ENCODE results near the gene SRGAP3. TPM values are rescaled to one million over a fixed set of nuclear protein-coding genes. Genes with fewer than 3 reads are reported as not detected.

SRGAP3 gene
- total RNA-seq, 2 experiments from 2014 or later = 2.8 to 3.2 TPM

DNA sequence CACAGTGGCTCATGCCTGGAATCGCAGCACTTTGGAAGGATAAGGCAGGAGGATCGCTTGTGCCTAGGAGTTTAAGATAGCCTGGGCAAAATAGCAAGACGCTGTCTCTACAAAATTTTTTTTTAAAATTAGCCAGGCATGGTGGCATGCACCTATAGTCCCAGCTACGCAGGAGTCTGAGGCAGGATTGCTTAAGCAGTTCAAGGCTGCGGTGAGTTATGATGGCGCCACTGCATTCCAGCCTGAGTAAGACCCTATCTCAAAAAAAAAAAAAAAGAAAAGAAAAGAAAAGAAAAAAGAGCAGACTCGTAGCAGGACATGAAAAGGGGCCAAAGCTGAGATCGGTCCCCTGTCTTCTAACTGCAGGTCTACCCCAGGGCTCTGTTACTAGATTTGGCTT lies 18.9 kb downstream of the SRGAP3 start:
- Mint-ChIP-seq H3K9me3 (ENCODE audit: low read depth) (no peaks in the 10 kb centered on the region), H3K36me3 (no peaks in the 10 kb centered on the region), H3K27ac (no peak overlapping the region), H3K4me3 (no peak overlapping the region), H3K27me3 (peaks cover 51% of the 10 kb centered on the region), H3K4me1 (peaks cover 4% of the 10 kb centered on the region)
- CTCF ChIA-PET = no interaction called here
- ATAC-seq (no peak), DNase-seq (no peak)

DNA sequence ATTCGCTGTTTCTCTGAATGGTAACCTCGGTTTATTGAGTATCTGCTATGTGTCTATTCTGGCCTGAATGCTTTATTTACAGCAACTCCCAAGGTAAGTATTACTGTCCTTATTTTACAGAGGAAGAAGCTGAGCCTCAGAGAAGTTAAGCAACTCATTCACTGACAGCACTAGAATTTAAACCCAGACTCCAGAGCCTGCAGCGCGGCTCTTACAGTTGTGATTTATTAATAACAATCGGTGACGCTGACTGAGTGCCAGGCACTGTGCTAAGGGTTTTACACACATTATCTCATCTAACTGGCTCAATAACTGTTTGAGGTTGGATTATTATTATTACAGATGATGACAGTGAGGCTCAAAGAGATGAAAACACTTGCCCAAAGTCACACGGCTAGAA lies 19.6 kb downstream of the SRGAP3 start:
- Mint-ChIP-seq H3K9me3 (ENCODE audit: low read depth) (no peaks in the 10 kb centered on the region), H3K27me3 (peaks cover 48% of the 10 kb centered on the region), H3K36me3 (no peaks in the 10 kb centered on the region), H3K4me3 (no peak overlapping the region), H3K27ac (no peak overlapping the region), H3K4me1 (peaks cover 8% of the 10 kb centered on the region)
- ATAC-seq (no peak), DNase-seq (no peak)
- CTCF ChIA-PET = no interaction called here

DNA sequence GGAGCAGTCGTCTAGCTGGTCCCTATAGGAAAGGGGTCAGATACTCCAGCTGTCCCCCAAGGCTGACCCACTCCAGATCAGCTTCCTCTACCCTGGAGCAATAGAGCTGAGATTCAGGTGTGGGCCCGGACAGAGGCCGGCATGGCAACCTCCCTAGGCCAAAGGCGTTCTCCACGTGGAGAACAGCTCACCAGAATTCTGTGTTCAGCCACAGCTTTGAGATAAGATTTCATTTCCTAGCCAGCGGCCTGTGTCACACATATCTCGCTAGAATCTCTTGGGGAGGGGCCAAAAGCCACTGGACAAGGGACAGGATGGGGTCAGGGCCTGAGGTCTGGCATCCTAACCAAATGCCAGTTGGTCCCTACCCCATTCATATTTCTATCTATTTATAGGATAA lies 20.1 kb downstream of the SRGAP3 start:
- Mint-ChIP-seq H3K36me3 (no peaks in the 10 kb centered on the region), H3K4me3 (no peak overlapping the region), H3K4me1 (peaks cover 14% of the 10 kb centered on the region), H3K27me3 (peaks cover 47% of the 10 kb centered on the region), H3K9me3 (ENCODE audit: low read depth) (no peaks in the 10 kb centered on the region), H3K27ac (no peak overlapping the region)
- CTCF ChIA-PET = no interaction called here
- ATAC-seq (no peak), DNase-seq (no peak)

DNA sequence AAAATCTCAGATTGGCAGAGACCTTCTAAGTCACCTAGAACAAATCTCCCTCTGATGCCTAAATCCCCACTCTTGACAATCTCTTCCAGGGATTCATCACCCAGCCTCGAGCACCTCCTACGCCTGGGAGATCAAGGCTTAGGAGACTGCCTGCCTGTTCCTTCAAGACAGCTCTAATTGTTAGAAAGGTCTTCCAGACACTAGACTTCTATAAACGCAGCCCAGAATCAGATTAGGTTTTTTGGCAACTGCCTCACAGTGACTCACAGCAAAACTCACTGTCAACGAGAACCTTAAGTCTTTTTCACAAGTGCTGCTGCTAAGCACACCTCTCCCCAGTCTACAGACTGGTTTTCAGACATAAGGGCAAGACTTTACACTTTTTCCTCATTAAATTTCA lies 23.1 kb downstream of the SRGAP3 start:
- Mint-ChIP-seq H3K9me3 (ENCODE audit: low read depth) (no peaks in the 10 kb centered on the region), H3K4me3 (no peak overlapping the region), H3K27ac (no peak overlapping the region), H3K27me3 (peaks cover 35% of the 10 kb centered on the region), H3K36me3 (no peaks in the 10 kb centered on the region), H3K4me1 (peaks cover 39% of the 10 kb centered on the region)
- DNase-seq (no peak), ATAC-seq (no peak)
- CTCF ChIA-PET = interaction anchor here (1.4 kb wide), 1 partner anchor 23 kb away, joined by 4 read pairs; the partner anchor contains the start of gene SRGAP3

DNA sequence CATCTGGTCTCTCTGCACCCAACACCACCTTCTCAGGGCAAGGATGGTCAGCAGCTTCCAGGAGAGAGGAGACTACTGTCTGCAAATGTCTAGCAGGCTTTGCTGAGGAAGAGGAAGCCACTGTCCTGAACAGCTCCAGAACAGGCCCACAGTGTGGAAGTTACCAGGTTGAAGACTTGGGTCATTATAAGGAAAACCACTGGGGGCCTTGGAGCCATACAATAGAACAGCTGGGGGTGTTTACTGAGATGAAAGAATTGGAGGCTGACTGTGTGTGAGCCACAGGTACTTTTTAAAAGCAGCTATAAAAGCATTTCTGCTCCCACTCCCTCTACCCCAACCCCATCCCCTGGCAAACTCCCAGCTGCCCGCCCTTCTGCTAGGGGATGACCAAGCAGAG lies 24.2 kb downstream of the SRGAP3 start:
- ATAC-seq = no peak
- no peaks in the 10 kb centered on the region for H3K36me3 Mint-ChIP-seq
- DNase-seq = no peak
- H3K9me3 Mint-ChIP-seq (ENCODE audit: low read depth) = no peaks in the 10 kb centered on the region
- CTCF ChIA-PET = interaction anchor here (0.8 to 1.5 kb wide), 2 partner anchors 13 to 78 kb away, joined by 3 to 5 read pairs; no protein-coding TSS in a partner anchor
- peaks cover 39% of the 10 kb centered on the region for H3K4me1 Mint-ChIP-seq
- H3K27ac Mint-ChIP-seq = no peak overlapping the region
- no peak overlapping the region for H3K4me3 Mint-ChIP-seq
- peaks cover 34% of the 10 kb centered on the region for H3K27me3 Mint-ChIP-seq

DNA sequence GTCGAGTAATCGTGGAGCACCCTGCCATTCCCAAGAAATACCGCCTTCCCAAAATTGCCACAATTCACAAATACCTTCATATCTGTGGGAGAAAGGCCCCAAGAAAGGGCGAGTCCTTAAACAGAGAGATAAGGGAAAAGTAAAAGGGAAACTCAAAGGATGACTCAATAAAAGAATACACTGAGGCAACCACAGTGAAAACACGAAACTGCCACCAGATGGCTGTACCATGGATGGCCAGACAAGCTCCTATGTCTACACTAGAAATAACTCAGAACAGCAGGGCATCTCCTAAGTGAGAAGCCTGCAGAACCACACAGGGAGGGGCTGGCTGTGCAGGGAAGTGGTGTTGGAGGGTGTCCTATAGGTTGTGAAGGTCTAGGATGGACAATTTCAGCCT lies 25.0 kb downstream of the SRGAP3 start:
- peak; percentile 93 for ATAC-seq
- peaks cover 37% of the 10 kb centered on the region for H3K27me3 Mint-ChIP-seq
- H3K27ac Mint-ChIP-seq = peak overlapping the region; percentile 12

DNA sequence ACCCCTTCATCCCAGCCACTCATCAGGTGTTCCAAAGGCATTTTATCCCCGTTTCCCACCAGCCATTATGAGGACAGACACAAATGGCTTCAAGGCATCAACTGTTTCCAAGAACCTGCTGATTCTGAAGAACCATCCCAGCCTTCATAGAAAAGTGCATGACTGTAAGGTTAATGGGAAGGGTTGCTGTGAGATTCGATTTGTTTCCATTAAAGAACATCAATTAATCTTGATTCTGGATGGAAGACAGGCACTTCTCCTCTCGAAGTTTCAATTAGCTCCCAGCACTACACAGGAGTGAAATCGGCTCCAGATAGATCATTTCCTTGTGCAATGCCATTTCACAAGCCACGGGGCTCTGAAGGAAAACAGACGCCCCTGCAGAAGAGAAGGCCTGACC lies 25.8 kb downstream of the SRGAP3 start:
- Mint-ChIP-seq H3K27me3 (peaks cover 39% of the 10 kb centered on the region), H3K36me3 (no peaks in the 10 kb centered on the region), H3K4me1 (peaks cover 39% of the 10 kb centered on the region), H3K27ac (no peak overlapping the region), H3K4me3 (no peak overlapping the region), H3K9me3 (ENCODE audit: low read depth) (no peaks in the 10 kb centered on the region)
- ATAC-seq (no peak), DNase-seq (no peak)
- CTCF ChIA-PET = no interaction called here

More for the DNA sequence above, 25.0 kb downstream of the SRGAP3 start:
- CTCF ChIA-PET = interaction anchor here (1.0 to 1.5 kb wide), 2 partner anchors 10 to 79 kb away, joined by 3 to 5 read pairs; no protein-coding TSS in a partner anchor
- Mint-ChIP-seq H3K4me3 (no peak overlapping the region), H3K4me1 (peaks cover 39% of the 10 kb centered on the region), H3K36me3 (no peaks in the 10 kb centered on the region), H3K9me3 (ENCODE audit: low read depth) (no peaks in the 10 kb centered on the region)
- peak; percentile 73 for DNase-seq

DNA sequence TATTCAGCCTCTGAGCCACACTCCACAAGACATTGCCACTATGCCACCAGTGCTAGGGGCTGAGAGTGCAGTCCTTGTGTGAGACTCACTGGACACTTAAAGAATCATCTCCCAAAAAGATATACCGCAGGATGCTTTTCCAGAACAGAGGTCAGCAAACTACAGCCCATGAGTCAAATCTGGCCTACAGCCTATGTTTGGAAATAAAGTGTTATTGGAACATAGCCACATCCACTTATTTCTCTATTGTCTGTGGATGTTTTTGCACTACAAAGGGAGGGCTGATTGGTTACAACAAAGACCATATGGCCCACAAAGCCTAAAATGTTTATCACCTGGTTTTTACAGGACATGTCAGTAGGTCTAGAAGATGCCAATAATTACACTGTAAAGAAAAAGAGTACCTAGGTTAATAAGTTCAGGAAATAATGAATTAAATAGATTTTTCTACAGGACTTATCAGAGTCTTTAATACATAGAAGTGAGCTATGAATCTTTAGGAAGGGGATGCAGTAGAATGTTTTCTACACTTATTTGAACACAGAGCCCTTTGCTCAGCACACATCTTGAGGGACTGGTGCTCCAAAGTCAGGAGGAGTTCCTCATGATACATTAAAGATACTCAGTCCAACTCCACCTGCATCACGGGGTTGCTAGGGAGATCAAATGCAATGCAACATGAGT lies 26.3 kb downstream of the SRGAP3 start:
- no peak for DNase-seq
- ATAC-seq = no peak
- no peaks in the 10 kb centered on the region for H3K36me3 Mint-ChIP-seq
- H3K4me3 Mint-ChIP-seq = no peak overlapping the region
- peaks cover 39% of the 10 kb centered on the region for H3K4me1 Mint-ChIP-seq
- no peaks in the 10 kb centered on the region for H3K9me3 Mint-ChIP-seq (ENCODE audit: low read depth)
- CTCF ChIA-PET = no interaction called here
- H3K27ac Mint-ChIP-seq = no peak overlapping the region
- H3K27me3 Mint-ChIP-seq = peaks cover 39% of the 10 kb centered on the region

DNA sequence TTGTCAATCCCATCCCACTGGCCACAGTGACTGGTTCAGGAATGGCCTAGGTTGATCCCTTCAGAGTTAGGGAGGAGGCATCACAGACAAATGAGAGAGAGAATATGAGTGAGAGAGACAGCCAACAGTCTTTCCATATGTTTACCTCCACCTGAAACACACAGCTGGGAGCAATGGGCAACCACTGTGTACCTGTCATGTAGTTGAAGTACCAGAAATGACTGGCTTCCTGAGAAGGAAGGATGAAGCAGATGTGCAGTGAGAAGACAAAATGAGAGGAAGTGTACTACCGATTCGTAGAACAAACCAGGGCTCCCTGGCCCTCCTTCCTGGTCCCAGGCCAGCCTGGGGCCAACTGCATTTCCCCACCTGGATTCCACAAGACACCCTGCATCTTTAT lies 27.4 kb downstream of the SRGAP3 start:
- Mint-ChIP-seq H3K4me3 (no peak overlapping the region), H3K36me3 (no peaks in the 10 kb centered on the region), H3K9me3 (ENCODE audit: low read depth) (no peaks in the 10 kb centered on the region), H3K27me3 (peaks cover 31% of the 10 kb centered on the region), H3K4me1 (peaks cover 34% of the 10 kb centered on the region), H3K27ac (no peak overlapping the region)
- DNase-seq (no peak), ATAC-seq (no peak)
- CTCF ChIA-PET = no interaction called here

DNA sequence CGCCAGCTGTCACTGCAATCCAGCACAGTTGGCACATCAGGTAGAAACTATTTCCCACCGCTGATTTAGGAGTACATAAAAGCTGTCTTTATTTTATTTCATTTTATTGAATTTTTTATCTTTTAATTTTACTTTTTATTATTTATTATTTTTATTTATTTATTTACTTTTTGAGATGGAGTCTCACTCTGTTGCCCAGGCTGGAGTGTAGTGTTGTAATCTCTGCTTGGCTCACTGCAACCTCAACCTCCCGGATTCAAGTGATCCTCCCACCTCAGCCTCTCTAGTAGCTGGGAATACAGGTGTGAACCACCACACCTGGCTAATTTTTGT lies 31.0 kb downstream of the SRGAP3 start:
- H3K4me3 Mint-ChIP-seq = no peak overlapping the region
- no peak overlapping the region for H3K27ac Mint-ChIP-seq
- peaks cover 18% of the 10 kb centered on the region for H3K4me1 Mint-ChIP-seq
- DNase-seq = no peak
- H3K9me3 Mint-ChIP-seq (ENCODE audit: low read depth) = no peaks in the 10 kb centered on the region
- H3K36me3 Mint-ChIP-seq = no peaks in the 10 kb centered on the region
- CTCF ChIA-PET = no interaction called here
- peaks cover 24% of the 10 kb centered on the region for H3K27me3 Mint-ChIP-seq
- no peak for ATAC-seq

DNA sequence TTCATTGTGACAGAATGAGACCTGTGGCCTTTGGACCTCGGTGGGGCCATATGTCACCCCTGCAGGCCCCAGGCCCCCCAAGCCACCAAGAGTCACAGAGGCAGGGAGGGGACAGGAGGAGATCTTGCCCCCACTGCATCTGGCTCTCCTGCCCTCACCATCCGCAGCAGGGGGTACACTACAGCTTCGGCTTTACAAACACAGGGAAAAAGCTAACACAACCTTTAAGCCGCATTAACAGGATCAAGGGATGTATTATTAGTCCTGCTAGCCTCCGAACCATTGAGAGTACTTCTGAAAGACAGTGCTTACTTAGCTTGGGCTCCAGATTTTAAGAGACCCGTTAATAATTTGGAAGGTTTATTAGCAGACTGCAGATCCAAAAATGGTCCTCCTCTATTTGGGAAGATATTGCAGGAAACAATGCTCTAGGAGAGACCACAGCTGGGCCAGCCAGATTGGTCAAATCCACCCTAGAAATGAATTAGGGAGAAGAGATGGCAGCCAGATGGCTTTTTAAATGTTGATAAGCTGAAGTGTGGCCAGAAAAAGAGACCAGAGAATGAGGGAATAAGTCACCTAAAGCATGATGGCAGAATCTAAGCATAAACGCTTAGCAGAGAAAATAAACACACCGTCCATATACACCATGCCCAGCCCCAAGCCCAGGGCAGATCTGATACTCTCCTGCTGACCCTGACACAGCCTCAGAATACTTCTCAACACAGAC lies 31.5 kb downstream of the SRGAP3 start:
- H3K4me1 Mint-ChIP-seq = peaks cover 18% of the 10 kb centered on the region
- CTCF ChIA-PET = no interaction called here
- ATAC-seq (no peak), DNase-seq (no peak)
- no peaks in the 10 kb centered on the region for H3K36me3 Mint-ChIP-seq
- H3K9me3 Mint-ChIP-seq (ENCODE audit: low read depth) = no peaks in the 10 kb centered on the region
- H3K4me3 Mint-ChIP-seq = no peak overlapping the region
- H3K27me3 Mint-ChIP-seq = peaks cover 22% of the 10 kb centered on the region
- H3K27ac Mint-ChIP-seq = no peak overlapping the region

DNA sequence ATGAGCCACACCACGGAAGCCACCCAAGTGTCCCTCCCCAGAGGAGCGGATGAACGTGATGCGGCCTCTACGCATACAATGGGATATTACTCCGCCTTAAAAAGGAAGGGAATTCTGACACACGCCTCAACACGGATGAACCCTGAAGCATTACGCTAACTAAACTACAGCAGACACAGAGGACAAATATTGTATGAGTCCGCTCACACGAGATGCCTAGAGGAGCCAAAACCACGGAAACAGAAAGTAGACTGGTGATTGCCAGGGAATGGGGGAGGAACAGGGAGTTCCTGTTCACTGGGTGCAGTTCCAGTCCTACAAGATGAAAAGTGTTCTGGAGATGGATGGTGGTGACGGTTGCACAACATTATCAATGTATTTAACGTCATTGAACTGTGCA lies 32.7 kb downstream of the SRGAP3 start:
- Mint-ChIP-seq H3K27ac (no peak overlapping the region), H3K36me3 (no peaks in the 10 kb centered on the region), H3K4me1 (peaks cover 7% of the 10 kb centered on the region), H3K27me3 (peaks cover 17% of the 10 kb centered on the region), H3K9me3 (ENCODE audit: low read depth) (no peaks in the 10 kb centered on the region), H3K4me3 (no peak overlapping the region)
- DNase-seq (no peak), ATAC-seq (no peak)
- CTCF ChIA-PET = no interaction called here

DNA sequence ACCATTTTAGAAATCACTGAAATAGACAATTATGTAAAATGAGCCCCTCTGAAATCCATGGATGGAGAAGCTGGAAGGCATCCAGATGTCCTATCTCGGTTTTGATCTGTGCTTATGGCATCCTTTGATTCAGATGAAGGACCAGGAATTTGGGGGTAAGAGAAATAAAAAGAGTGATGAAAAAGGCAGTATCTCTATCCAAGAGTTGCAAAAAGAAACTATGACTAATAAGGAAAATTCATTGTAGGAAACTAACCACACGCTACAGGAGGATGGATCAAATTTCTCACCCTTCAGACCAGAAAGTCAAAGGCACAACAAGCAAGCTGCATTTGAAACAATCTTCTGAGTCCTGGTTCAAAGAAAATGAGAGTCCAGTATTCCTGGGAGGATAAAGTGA lies 34.8 kb downstream of the SRGAP3 start:
- Mint-ChIP-seq H3K4me1 (peaks cover 4% of the 10 kb centered on the region), H3K4me3 (no peak overlapping the region), H3K27me3 (peaks cover 10% of the 10 kb centered on the region), H3K36me3 (no peaks in the 10 kb centered on the region), H3K9me3 (ENCODE audit: low read depth) (no peaks in the 10 kb centered on the region), H3K27ac (no peak overlapping the region)
- DNase-seq (no peak), ATAC-seq (no peak)
- CTCF ChIA-PET = interaction anchor here (0.8 kb wide), 1 partner anchor 10 kb away, joined by 3 read pairs; no protein-coding TSS in a partner anchor

DNA sequence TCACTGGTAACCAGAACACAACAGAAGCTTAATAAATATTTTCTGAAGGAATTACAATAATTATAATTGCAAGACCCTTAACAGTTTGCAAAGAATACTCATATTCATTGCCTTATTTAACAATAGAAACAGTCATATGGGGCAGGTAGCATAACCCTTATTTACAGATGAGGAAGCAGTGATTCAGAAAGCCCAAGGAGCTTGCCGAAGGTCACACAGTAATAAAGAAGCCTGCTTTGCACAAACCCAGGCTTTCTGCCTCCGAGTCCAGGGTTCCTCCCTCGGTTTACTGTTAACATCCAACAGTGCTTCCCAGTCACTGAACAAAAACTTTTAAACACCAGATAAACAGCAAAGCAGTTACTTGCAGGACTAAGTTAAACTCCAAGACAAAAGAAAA lies 35.3 kb downstream of the SRGAP3 start:
- peaks cover 4% of the 10 kb centered on the region for H3K4me1 Mint-ChIP-seq
- ATAC-seq = no peak
- no peak overlapping the region for H3K4me3 Mint-ChIP-seq
- peaks cover 9% of the 10 kb centered on the region for H3K27me3 Mint-ChIP-seq
- DNase-seq = no peak
- no peaks in the 10 kb centered on the region for H3K9me3 Mint-ChIP-seq (ENCODE audit: low read depth)
- no peaks in the 10 kb centered on the region for H3K36me3 Mint-ChIP-seq
- H3K27ac Mint-ChIP-seq = no peak overlapping the region
- CTCF ChIA-PET = interaction anchor here (0.8 kb wide), 1 partner anchor 10 kb away, joined by 3 read pairs; no protein-coding TSS in a partner anchor
